IPS DF 4.7 (cell line): ENCODE data around the gene RHBDL1.
"Not testable (repeated sequence)": the region's sequence is repeated elsewhere in the genome, so short reads cannot be mapped to it uniquely, and the experiment has no call there.

ENCODE experiments used
- DNase-seq: peaks from one replicate; pipeline ENCODE4 v3.0.0-alpha.2; 2013; ENCODE audit warnings: low spot score; ENCODE audit errors: extremely low read depth

Gene RHBDL1

GRCh38 chr16:704552-705380 lies 29.3 kb downstream of the RHBDL1 start:
- DNase-seq, result no peak

GRCh38 chr16:705431-706188 lies 30.1 kb downstream of the RHBDL1 start, which contains the start of gene FBXL16:
TSS of gene FBXL16 (minus strand) at chr16:705801. CDS start at chr16:697405, 8,396 bp downstream.
- DNase-seq, result no peak

- no peak for DNase-seq
Observed at GRCh38 chr16:706189-707061, 31.0 kb downstream of the RHBDL1 start.

- no peak for DNase-seq
Observed at GRCh38 chr16:707062-707538, 31.6 kb downstream of the RHBDL1 start.

- DNase-seq, result no peak
Observed at GRCh38 chr16:708019-708418, 32.5 kb downstream of the RHBDL1 start.

- DNase-seq, result no peak
Observed at GRCh38 chr16:708959-709358, 33.5 kb downstream of the RHBDL1 start.

- DNase-seq, result no peak
Observed at GRCh38 chr16:709566-710499, 34.4 kb downstream of the RHBDL1 start.

GRCh38 chr16:710500-711075 lies 35.1 kb downstream of the RHBDL1 start:
- no peak for DNase-seq

- DNase-seq, result no peak
Observed at GRCh38 chr16:711084-711483, 35.6 kb downstream of the RHBDL1 start.

- DNase-seq, result no peak
Observed at GRCh38 chr16:711548-712320, 36.3 kb downstream of the RHBDL1 start.

GRCh38 chr16:712740-713250 lies 37.3 kb downstream of the RHBDL1 start:
- DNase-seq, result not testable (repeated sequence)

GRCh38 chr16:714079-714478 lies 38.6 kb downstream of the RHBDL1 start:
- no peak for DNase-seq

- no peak for DNase-seq
Observed at GRCh38 chr16:714558-715476, 39.3 kb downstream of the RHBDL1 start, which contains the start of gene METRN. TSS of gene METRN (plus strand) at chr16:715118. CDS start at chr16:715290, 172 bp downstream.

GRCh38 chr16:715477-716199 lies 40.2 kb downstream of the RHBDL1 start:
- no peak for DNase-seq

- no peak for DNase-seq
Observed at GRCh38 chr16:716200-716568, 40.7 kb downstream of the RHBDL1 start.

- no peak for DNase-seq
Observed at GRCh38 chr16:716768-717325, 41.4 kb downstream of the RHBDL1 start.
